Motor neuron (in vitro differentiated cells): ENCODE measurements around the gene ATP6AP1. TPM values are rescaled to one million over a fixed set of nuclear protein-coding genes. Genes with fewer than 3 reads are reported as not detected.

Source experiments
- ATAC-seq, 8 experiments: fragments of 200-7000 bp; cut with Tn5 transposase; replicated peaks in 6 of 8; 2 replicates each; pipeline ENCODE4 v1.8.0; 2021; ENCODE audit warnings: mild to moderate bottlenecking in 8 of 8, moderate library complexity in 8 of 8
- H3K27ac ChIP-seq, 2 donors: fragments of 250-450 bp; sonication (Bioruptor Pico); 2 replicates each; pipeline ENCODE4 v1.9.0; 2021; ENCODE audit warnings: antibody characterized with exemption in 2 of 2, mild to moderate bottlenecking in 2 of 2, moderate library complexity in 1 of 2
- H3K4me1 ChIP-seq, 2 donors: fragments of 250-450 bp; sonication (Bioruptor Pico); replicated peaks in 1 of 2; 2 replicates each; pipeline ENCODE4 v1.6.1; 2021; ENCODE audit warnings: antibody characterized with exemption in 2 of 2, mild to moderate bottlenecking in 2 of 2, moderate library complexity in 1 of 2
- H3K4me3 ChIP-seq, 5 donors: fragments of 250-450 bp; sonication (Bioruptor Pico); 2 replicates each; pipeline ENCODE4 v1.9.0; 2021; ENCODE audit warnings: antibody characterized with exemption in 5 of 5, mild to moderate bottlenecking in 5 of 5, moderate library complexity in 4 of 5
- WGBS, 10 experiments: fragments of 450-650 bp; shearing (Covaris generic); methylation state at CpG; one replicate each; pipeline ENCODE4 v1.0.0; 2022; 5-methylcytosine and 5-hydroxymethylcytosine counted together
- in situ Hi-C, 9 experiments: fragments of 400-800 bp; cut with MboI; loops; one replicate each; pipeline ENCODE4 v1.15.0; 2021; ENCODE audit warnings: low sequenced_read_pairs in 9 of 9, low pct_unique_long_range_greater_than_20kb in 2 of 9; ENCODE audit not compliant: unreplicated experiment in 9 of 9
- total RNA-seq, 8 experiments: library from RNA; unstranded; fragments of 300-600 nt; gene quantifications; 2 replicates each; pipeline versions ENCODE4 v1.2.3 to v1.2.4, GENCODE V29; 2022

Gene ATP6AP1
- total RNA-seq, 8 experiments from 2014 or later: 67.6 to 164 (median 78.9) TPM

GRCh38 chrX:154437971-154438893, 9.8 kb downstream of the ATP6AP1 start:
- peak in 1 of 8 experiments; percentile 9 for ATAC-seq
- in situ Hi-C loops: no loop called here
- peaks cover 4 to 16% of the 10 kb centered on the region in 2 donors for H3K4me1 ChIP-seq
- H3K27ac ChIP-seq: peak overlapping the region; percentile 100
- H3K4me3 ChIP-seq: peak overlapping the region; percentile 72 to 95 (median 88)
- 0 to 53% (median 30%) methylated on average over 1 to 9 of the region's 28 CpGs; no CpG with 5 or more reads in 6 of the 10 experiments for WGBS, 10 experiments

DNA sequence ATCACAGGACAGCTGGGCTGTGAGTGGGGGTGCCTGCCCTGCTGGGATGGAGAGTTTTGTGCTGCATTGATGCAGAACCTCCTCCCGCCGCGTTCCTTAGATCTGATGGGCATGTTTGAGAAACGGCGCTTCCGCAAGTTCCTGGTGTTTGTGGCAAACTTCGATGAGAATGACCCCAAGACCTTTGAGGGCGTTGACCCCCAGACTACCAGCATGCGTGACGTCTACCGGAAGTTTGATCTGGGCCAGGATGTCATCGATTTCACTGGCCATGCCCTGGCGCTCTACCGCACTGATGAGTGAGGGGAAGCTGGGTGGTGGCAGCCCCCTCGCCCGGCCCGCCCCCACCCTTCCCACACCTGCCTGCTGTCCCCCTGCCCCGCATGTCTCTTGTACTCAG, 11.4 kb downstream of the ATP6AP1 start:
- H3K4me1 ChIP-seq: peaks cover 7 to 20% of the 10 kb centered on the region in 2 donors
- WGBS, 10 experiments: 70 to 100% (median 100%) methylated on average over 1 to 11 of the region's 18 CpGs; no CpG with 5 or more reads in 7 of the 10 experiments
- in situ Hi-C loops: no loop called here
- H3K4me3 ChIP-seq: no peak overlapping the region
- no peak for ATAC-seq
- H3K27ac ChIP-seq: no peak overlapping the region

DNA sequence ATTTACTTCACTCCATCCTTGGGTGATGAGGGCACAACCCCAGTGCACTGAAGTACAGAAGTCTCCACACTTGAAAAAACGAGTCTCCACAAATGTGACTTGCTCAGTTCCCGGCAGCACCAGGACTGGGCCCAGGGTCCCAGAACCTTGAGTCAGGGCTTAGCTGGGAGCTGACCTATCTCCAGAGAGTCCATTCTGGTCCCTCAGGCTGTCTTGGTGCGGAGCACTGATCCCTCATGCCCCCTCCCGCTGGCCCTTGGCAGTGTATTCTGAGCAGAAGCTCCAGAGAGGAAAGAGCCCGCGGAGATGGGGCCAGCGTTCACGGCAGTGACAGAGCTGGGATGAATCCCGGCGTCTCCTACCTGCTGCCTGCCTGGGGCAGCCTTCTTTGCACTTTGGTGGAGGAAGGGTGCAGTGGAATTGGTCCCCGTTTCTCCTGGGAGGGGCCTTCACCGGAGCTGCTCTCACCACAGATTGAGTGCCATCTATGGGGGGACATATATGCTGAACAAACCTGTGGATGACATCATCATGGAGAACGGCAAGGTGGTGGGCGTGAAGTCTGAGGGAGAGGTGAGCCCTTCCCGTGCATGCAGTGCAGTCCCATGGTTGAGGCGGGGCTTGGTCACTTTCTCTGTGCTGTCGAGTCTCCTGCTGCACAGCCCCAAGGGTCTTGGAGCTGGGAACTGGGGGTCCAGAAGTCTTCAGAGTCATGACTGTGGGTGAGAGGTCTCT, 12.3 kb downstream of the ATP6AP1 start:
- in situ Hi-C loops: no loop called here
- 60 to 68% (median 63%) methylated on average over 1 to 8 of the region's 17 CpGs; no CpG with 5 or more reads in 7 of the 10 experiments for WGBS, 10 experiments
- peaks cover 7 to 22% of the 10 kb centered on the region in 2 donors for H3K4me1 ChIP-seq
- ATAC-seq: no peak
- H3K4me3 ChIP-seq: no peak overlapping the region
- no peak overlapping the region for H3K27ac ChIP-seq

- H3K4me1 ChIP-seq: peaks cover 7 to 17% of the 10 kb centered on the region in 2 donors
- no peak overlapping the region for H3K27ac ChIP-seq
- ATAC-seq: no peak
- no CpG with 5 or more reads among the region's 11 CpGs for WGBS, 10 experiments
- H3K4me3 ChIP-seq: no peak overlapping the region
- in situ Hi-C loops: no loop called here
Observed at GRCh38 chrX:154441564-154441963, 13.1 kb downstream of the ATP6AP1 start.

DNA sequence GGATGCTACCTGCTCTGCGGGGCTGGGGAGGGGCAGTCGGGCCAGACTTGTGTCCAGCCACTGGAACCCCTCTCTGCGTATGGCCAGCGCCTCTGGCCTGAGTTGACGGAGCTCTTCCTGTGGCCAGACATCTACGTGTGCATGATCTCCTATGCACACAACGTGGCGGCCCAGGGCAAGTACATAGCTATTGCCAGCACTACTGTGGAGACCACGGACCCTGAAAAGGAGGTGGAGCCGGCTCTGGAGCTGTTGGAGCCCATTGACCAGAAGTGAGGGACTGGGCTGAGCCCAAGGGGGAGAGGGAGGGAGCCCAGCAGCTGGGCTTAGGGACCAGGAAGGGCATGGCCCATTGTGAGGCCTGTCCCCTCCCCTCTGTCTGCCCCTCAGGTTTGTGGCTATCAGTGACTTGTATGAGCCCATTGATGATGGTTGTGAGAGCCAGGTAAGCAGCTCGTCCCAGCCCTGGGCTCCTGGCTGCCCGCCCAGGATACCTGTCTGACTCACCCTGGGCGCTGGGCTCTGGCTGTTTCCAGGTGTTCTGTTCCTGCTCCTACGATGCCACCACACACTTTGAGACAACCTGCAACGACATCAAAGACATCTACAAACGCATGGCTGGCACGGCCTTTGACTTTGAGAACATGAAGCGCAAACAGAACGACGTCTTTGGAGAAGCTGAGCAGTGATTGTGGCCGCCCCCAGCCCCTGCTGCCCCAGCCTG, 13.7 kb downstream of the ATP6AP1 start:
- ATAC-seq: no peak
- 53 to 100% methylated on average over 2 to 3 of the region's 21 CpGs; no CpG with 5 or more reads in 8 of the 10 experiments for WGBS, 10 experiments
- Histone ChIP-seq H3K4me1 (peaks cover 7 to 17% of the 10 kb centered on the region in 2 donors), H3K4me3 (no peak overlapping the region), H3K27ac (no peak overlapping the region)
- in situ Hi-C loops: no loop called here

DNA sequence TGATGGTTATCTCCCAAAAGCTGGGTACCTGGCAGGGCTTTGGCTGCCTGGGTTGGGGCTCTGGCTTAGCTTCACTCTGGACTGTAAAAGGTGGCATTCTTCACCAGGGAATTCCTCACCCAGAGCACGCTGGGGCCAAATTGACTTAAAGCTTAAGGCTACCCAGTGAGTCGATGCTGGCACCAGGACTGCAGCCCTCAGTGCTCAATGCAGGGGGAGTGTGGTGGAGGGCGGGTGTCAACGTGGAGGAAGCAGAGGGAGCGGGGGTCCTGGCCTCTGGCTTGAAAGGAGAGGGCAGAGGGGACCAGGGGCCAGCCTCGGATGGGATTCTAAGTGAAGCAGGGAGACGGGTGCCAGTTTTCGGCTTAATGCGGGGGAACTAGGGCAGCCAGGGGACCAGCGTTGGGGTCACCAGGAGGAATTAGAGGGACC, 15.0 kb downstream of the ATP6AP1 start:
- peak overlapping the region; percentile 56 to 99 (median 70) for H3K4me3 ChIP-seq
- peak overlapping the region; percentile 84 to 86 for H3K27ac ChIP-seq
- WGBS, 10 experiments: 31% methylated on average over 3 of the region's 10 CpGs; no CpG with 5 or more reads in 9 of the 10 experiments
- ATAC-seq: peak; percentile 5 to 54 (median 50)
- in situ Hi-C loops: no loop called here
- H3K4me1 ChIP-seq: peaks cover 7 to 16% of the 10 kb centered on the region in 2 donors

DNA sequence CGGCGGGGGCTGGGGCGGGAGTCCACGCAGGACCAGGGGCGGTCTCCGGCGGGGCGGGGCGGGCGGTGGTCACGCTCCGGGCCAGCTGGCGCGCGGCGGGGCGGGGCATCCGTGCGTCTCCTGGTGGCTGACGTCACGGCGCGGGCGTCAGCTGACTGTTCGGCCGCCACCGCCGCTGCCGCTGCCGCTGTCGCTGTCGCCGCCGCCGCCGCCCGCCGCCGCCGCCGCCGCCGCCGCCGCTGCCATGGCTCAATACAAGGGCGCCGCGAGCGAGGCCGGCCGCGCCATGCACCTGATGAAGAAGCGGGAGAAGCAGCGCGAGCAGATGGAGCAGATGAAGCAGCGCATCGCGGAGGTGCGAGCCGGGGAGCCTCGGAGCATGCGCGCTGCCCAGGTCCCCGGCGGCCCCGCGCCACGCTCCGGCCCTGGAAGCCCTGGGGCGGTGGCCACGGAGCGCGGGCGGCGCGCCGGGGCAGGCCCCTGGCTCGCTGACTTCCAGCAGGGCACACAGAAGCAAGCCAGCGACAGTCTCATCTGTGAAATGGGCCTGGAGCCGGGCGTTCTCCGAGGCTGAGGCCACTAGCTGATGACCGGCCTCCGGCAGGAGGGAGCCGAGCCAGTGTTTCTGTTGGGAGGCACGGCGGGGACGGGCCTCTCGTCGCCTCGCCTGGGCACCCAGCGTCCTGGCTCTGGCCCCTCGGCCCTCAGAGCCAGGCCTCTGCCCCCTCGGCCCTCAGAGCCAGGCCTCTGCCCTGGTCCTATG, 15.7 kb downstream of the ATP6AP1 start, which contains the start of gene FAM50A:
Gene FAM50A, plus strand, starts transcription at position 150 of the 763 bp plus-strand sequence. Its CDS starts 95 bp downstream, at position 245.
- ATAC-seq: peak; percentile 79 to 92 (median 86)
- in situ Hi-C loops: no loop called here
- H3K4me3 ChIP-seq: peak within 1 kb of the TSS; percentile 56 to 99 (median 70)
- no CpG with 5 or more reads among the region's 94 CpGs for WGBS, 10 experiments
- peaks cover 7 to 9% of the 10 kb centered on the region in 2 donors for H3K4me1 ChIP-seq
- H3K27ac ChIP-seq: peak within 1 kb of the TSS; percentile 84 to 86

GRCh38 chrX:154444755-154445246, 16.3 kb downstream of the ATP6AP1 start:
- WGBS, 10 experiments: 70% methylated on average over 2 of the region's 13 CpGs; no CpG with 5 or more reads in 9 of the 10 experiments
- Histone ChIP-seq H3K4me3 (peak overlapping the region; percentile 56 to 99 (median 70)), H3K4me1 (peaks cover 5 to 9% of the 10 kb centered on the region in 2 donors), H3K27ac (peak overlapping the region; percentile 84 to 86)
- in situ Hi-C loops: no loop called here
- peak in 2 of 8 experiments; percentile 7 to 14 for ATAC-seq

GRCh38 chrX:154445776-154446175, 17.3 kb downstream of the ATP6AP1 start:
- WGBS, 10 experiments: 60 to 80% methylated on average over 2 of the region's 16 CpGs; no CpG with 5 or more reads in 8 of the 10 experiments
- Histone ChIP-seq H3K4me3 (no peak overlapping the region), H3K27ac (no peak overlapping the region), H3K4me1 (peaks cover 5 to 9% of the 10 kb centered on the region in 2 donors)
- in situ Hi-C loops: no loop called here
- no peak for ATAC-seq

DNA sequence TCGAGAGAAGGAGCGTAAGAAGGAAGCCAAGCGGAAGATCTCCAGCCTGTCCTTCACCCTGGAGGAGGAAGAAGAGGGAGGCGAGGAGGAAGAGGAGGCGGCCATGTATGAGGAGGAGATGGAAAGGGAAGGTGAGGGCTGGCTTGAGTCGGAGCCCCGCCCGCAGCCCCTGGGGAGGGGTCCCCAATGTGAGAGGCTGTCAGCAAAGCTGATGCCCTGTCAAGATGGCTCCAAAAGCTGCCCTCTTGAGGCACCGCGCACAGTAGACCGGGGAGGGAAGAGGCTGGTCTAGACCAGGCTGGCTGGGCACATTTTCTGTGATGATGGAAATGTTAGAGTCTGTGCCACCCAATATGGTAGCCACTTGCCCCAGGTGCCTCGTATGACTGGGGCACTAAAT, 18.0 kb downstream of the ATP6AP1 start:
- ATAC-seq: no peak
- peaks cover 5 to 9% of the 10 kb centered on the region in 2 donors for H3K4me1 ChIP-seq
- in situ Hi-C loops: no loop called here
- no peak overlapping the region for H3K27ac ChIP-seq
- H3K4me3 ChIP-seq: no peak overlapping the region
- 70 to 100% methylated on average over 2 of the region's 12 CpGs; no CpG with 5 or more reads in 8 of the 10 experiments for WGBS, 10 experiments

DNA sequence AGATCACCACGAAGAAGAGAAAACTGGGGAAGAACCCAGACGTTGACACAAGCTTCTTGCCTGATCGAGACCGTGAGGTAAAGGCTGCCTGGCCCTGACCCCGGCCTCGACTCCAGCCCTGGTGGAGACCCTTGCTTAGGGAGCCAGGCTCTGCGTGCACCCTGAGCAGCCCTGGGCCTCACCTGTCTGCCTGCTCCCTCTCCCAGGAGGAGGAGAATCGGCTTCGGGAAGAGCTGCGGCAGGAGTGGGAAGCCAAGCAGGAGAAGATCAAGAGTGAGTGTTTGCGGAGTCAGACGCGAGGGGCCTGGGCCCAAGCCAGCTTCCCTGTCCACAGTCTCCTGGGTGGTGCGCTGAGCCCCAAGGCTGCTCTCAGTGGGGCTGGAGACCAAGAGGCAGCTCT, 20.0 kb downstream of the ATP6AP1 start:
- Histone ChIP-seq H3K4me1 (peaks cover under 1 to 6% of the 10 kb centered on the region in 2 donors), H3K4me3 (no peak overlapping the region), H3K27ac (no peak overlapping the region)
- WGBS, 10 experiments: 34 to 80% methylated on average over 1 to 4 of the region's 14 CpGs; no CpG with 5 or more reads in 8 of the 10 experiments
- no peak for ATAC-seq
- in situ Hi-C loops: no loop called here

DNA sequence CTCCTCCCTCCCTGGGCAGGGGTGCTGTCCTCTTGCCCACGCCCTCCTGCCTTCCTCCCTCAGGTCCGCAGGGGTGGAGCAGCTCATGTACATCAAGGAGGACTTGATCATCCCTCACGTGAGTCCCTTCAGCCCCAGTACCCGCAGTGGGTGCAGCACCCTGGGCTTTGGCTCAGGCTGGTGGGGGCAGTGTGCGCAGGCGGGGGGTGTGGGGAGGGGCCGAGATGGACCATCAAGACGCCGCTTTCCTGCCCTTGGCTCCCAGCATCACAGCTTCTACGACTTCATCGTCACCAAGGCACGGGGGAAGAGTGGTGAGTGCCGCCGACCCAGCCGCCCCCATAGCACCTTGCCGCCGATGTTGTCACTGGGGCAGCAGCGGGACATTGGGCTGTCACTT, 21.1 kb downstream of the ATP6AP1 start:
- 69% methylated on average over 3 of the region's 18 CpGs; no CpG with 5 or more reads in 9 of the 10 experiments for WGBS, 10 experiments
- H3K27ac ChIP-seq: no peak overlapping the region
- no peak for ATAC-seq
- in situ Hi-C loops: no loop called here
- peaks cover 0 to 6% of the 10 kb centered on the region in 2 donors for H3K4me1 ChIP-seq
- H3K4me3 ChIP-seq: no peak overlapping the region
